GM21423 (cell line): ENCODE measurements around the gene PRR15L.

Experiments
- ATAC-seq: cut with Tn5 transposase; IDR thresholded peaks from one replicate; pipeline ENCODE4 v1.9.1; 2021; ENCODE audit warnings: mild to moderate bottlenecking, moderate library complexity; ENCODE audit not compliant: unreplicated experiment

PRR15L gene

DNA sequence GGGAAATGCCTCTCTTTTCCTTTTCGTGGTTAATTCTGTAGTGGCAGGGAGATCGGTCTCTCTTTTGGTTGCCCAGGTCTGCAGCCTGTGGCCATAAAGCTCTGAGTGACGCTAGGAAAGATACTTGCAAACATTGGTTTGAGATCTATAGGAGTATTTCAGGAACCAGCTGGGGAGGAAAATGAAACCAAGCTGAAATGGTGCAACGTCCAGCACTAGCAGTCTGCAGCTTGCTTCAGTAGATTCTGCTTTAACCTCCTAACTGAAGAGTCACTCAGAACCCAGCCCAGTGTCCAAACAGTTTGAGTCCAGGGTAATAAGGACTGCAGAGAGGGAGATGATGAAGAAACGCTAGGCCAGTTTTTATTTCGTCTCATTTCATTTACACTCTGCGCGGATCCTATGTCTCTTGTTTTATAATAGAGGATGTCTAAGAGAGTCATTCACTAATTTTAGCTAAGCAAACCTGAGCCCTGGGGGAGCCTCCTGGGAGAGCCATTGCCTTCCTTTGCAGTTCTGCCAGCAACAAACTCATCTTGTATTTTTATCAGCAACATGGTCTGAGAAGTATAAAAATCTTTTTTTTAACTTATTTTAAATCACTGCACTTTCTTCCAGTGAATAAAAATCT, 49.6 kb downstream of the PRR15L start:
- ATAC-seq = no peak

GRCh38 chr17:47906443-47906842, 51.2 kb downstream of the PRR15L start:
- ATAC-seq = no peak

- ATAC-seq = no peak
Measured at GRCh38 chr17:47905221-47905733, 52.4 kb downstream of the PRR15L start.

GRCh38 chr17:47902039-47902744, 55.5 kb downstream of the PRR15L start:
- ATAC-seq = no peak
